Measurements from ENCODE around the gene ATP6V1F.

GRCh38 chr7:128814499-128814898 lies 48.2 kb upstream of the ATP6V1F start:
- no peak for TF ChIP-seq CTCF (IDR thresholded peaks at IDR 0.05)
- TF ChIP-seq EZH2 (IDR thresholded peaks at IDR 0.05): no peak
